Smooth muscle cell (in vitro differentiated cells): ENCODE data around the gene COP1. TPM values are rescaled to one million over a fixed set of nuclear protein-coding genes. Genes with fewer than 3 reads are reported as not detected.

Experiments used
- DNase-seq: peaks from one replicate; lab custom pipeline; 2025; ENCODE audit not compliant: unreplicated experiment; lab: John Stamatoyannopoulos, UW
- H2AFZ ChIP-seq: fragments of 200-600 bp; sonication (generic); 2 replicates; pipeline ENCODE4 v1.6.0; 2016; ENCODE audit warnings: antibody characterized with exemption, low read depth, mild to moderate bottlenecking
- H3F3A ChIP-seq: fragments of 200-600 bp; sonication (generic); 2 replicates; pipeline ENCODE4 v1.6.0; 2017; ENCODE audit warnings: antibody characterized with exemption, low read depth
- H3K27ac ChIP-seq: fragments of 200-600 bp; sonication (generic); 2 replicates; pipeline ENCODE4 v1.5.1; 2016; ENCODE audit warnings: low read depth, mild to moderate bottlenecking
- H3K27me3 ChIP-seq: fragments of 200-600 bp; sonication (generic); 2 replicates; pipeline ENCODE4 v1.6.1; 2016; ENCODE audit warnings: low read depth, mild to moderate bottlenecking
- H3K36me3 ChIP-seq: fragments of 200-600 bp; sonication (generic); 2 replicates; pipeline ENCODE4 v1.5.1; 2016; ENCODE audit warnings: low read depth
- H3K4me1 ChIP-seq: fragments of 200-600 bp; sonication (generic); 2 replicates; pipeline ENCODE4 v1.5.1; 2016; ENCODE audit warnings: low read depth
- H3K4me2 ChIP-seq: fragments of 200-600 bp; sonication (generic); 2 replicates; pipeline ENCODE4 v1.6.0; 2016; ENCODE audit warnings: mild to moderate bottlenecking
- H3K4me3 ChIP-seq: fragments of 200-600 bp; sonication (generic); 2 replicates; pipeline ENCODE4 v1.5.1; 2016; ENCODE audit warnings: mild to moderate bottlenecking
- H3K79me2 ChIP-seq: fragments of 200-600 bp; sonication (generic); 2 replicates; pipeline ENCODE4 v1.6.0; 2016; ENCODE audit warnings: low read depth, mild to moderate bottlenecking
- H3K9ac ChIP-seq: fragments of 200-600 bp; sonication (generic); 2 replicates; pipeline ENCODE4 v1.6.0; 2016; ENCODE audit warnings: low read depth
- H3K9me3 ChIP-seq: fragments of 200-600 bp; sonication (generic); replicated peaks from 2 replicates; pipeline ENCODE4 v1.5.1; 2016; ENCODE audit warnings: low read depth
- H4K20me1 ChIP-seq: fragments of 200-600 bp; sonication (generic); 2 replicates; pipeline ENCODE4 v1.6.0; 2016; ENCODE audit warnings: low read depth
- CTCF ChIP-seq: fragments of 200-600 bp; sonication (generic); IDR thresholded peaks from 2 replicates; pipeline ENCODE4 v1.5.1; 2017; ENCODE audit warnings: borderline replicate concordance, mild to moderate bottlenecking, antibody characterized with exemption; ENCODE audit not compliant: insufficient read depth, poor library complexity, severe bottlenecking
- WGBS: methylation state at CpG from one replicate; pipeline ENCODE4 v1.1.7; 2016; ENCODE audit warnings: low lambda C conversion rate; 5-methylcytosine and 5-hydroxymethylcytosine counted together
- polyA plus RNA-seq: library from polyadenylated mRNA; unstranded; fragments of >200 nt; fragmentation: Nextera tagmentation; extraction: Ambion mirVana; gene quantifications from 2 replicates; pipeline ENCODE4 v1.2.1, GENCODE V29; 2016
- total RNA-seq: library from RNA; depleted of rRNA; stranded (reverse); fragments of >200 nt; gene quantifications from 2 replicates; pipeline ENCODE4 v1.2.3, GENCODE V29; 2014

COP1 gene
- total and polyA plus RNA-seq, 2 experiments from 2014 or later = 44.8 to 68.2 TPM

DNA sequence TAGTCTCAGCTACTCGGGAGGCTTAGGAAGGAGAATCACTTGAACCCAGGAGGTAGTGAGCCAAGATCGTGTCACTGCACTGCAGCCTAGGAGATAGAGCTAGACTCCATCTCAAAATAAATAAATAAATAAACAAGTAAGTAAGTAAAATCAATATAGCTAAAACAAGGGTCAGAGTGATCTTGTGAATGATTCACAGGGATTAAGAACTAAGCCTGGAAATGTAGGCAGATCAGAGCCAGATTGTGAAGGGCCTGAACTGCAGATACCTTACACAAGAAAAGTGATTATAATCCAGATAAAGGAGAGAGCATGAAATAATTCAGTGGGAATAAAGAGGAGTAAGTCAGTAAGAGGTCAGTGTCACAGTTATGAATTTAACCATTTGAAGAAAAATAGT lies 41.5 kb downstream of the COP1 start:
- Histone ChIP-seq H3K27me3 (no peaks in the 10 kb centered on the region), H3K36me3 (peaks cover 23% of the 10 kb centered on the region), H3K4me1 (no peaks in the 10 kb centered on the region), H3K9ac (no peak overlapping the region), H4K20me1 (peaks cover 64% of the 10 kb centered on the region), H2AFZ (no peak overlapping the region), H3K4me3 (no peak overlapping the region), H3K9me3 (no peaks in the 10 kb centered on the region), H3K79me2 (peaks cover 68% of the 10 kb centered on the region), H3K27ac (no peak overlapping the region), H3K4me2 (no peak overlapping the region), H3F3A (no peaks in the 10 kb centered on the region)
- 100% methylated on average over 2 of the region's 2 CpGs for WGBS
- DNase-seq = no peak
- no peak for TF ChIP-seq CTCF

GRCh38 chr1:176164014-176164678 lies 42.9 kb downstream of the COP1 start:
- no peak overlapping the region for H3K27ac ChIP-seq
- H3F3A ChIP-seq = no peaks in the 10 kb centered on the region
- H3K9me3 ChIP-seq = no peaks in the 10 kb centered on the region
- H3K4me2 ChIP-seq = no peak overlapping the region
- H3K4me3 ChIP-seq = no peak overlapping the region
- peaks cover 30% of the 10 kb centered on the region for H3K36me3 ChIP-seq
- WGBS = 94% methylated on average over 2 of the region's 2 CpGs
- peaks cover 61% of the 10 kb centered on the region for H3K79me2 ChIP-seq
- DNase-seq = no peak
- H4K20me1 ChIP-seq = peaks cover 64% of the 10 kb centered on the region
- H3K27me3 ChIP-seq = no peaks in the 10 kb centered on the region
- H3K4me1 ChIP-seq = no peaks in the 10 kb centered on the region
- H3K9ac ChIP-seq = no peak overlapping the region
- TF ChIP-seq CTCF = no peak
- no peak overlapping the region for H2AFZ ChIP-seq

DNA sequence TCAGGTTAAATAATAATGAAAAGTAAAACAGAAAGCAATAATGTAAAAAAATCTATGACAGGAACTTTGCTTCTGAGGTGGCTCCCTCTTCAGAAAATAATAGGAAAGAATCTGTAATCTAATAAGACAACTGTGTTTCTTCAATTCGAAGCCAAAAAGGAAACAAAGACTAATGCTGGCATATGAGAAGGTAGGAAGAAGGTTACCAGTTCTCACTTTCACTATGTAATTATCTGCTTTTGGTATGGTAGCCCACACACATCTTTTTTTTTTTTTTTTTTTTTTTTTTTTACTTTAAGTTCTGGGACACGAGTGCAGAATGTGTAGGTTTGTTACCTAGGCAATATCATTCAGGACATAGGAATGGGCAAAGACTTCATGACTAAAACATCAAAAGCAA lies 47.1 kb downstream of the COP1 start:
- H3K27ac ChIP-seq = no peak overlapping the region
- H3K79me2 ChIP-seq = peaks cover 75% of the 10 kb centered on the region
- 97% methylated on average over 2 of the region's 2 CpGs for WGBS
- H3K9ac ChIP-seq = no peak overlapping the region
- TF ChIP-seq CTCF = no peak
- H3K4me2 ChIP-seq = no peak overlapping the region
- no peaks in the 10 kb centered on the region for H3K4me1 ChIP-seq
- H3K36me3 ChIP-seq = peaks cover 35% of the 10 kb centered on the region
- DNase-seq = no peak
- peaks cover 61% of the 10 kb centered on the region for H4K20me1 ChIP-seq
- no peaks in the 10 kb centered on the region for H3K27me3 ChIP-seq
- no peak overlapping the region for H2AFZ ChIP-seq
- no peak overlapping the region for H3K4me3 ChIP-seq
- peaks cover 2% of the 10 kb centered on the region for H3K9me3 ChIP-seq
- no peaks in the 10 kb centered on the region for H3F3A ChIP-seq

DNA sequence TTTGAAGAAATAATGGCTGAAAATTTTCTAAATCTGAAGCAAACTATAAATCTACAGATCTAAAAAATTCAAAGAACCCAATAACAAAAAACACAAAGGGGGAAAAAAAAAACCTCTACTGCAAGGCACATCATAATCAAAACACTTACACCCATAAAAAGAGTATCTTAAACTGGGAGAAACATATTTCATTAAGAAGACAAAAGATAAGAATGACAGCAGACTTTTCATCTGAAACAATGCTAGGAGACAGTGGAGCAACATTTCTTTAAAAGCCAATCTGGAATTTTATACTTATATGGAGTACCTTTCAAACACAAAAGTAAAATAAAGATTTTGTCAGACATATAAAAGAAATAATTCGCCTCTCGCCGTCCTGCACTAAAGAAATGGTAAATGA lies 49.1 kb downstream of the COP1 start:
- Histone ChIP-seq H3K4me2 (no peak overlapping the region), H3K27ac (no peak overlapping the region), H3K27me3 (no peaks in the 10 kb centered on the region), H3K79me2 (peaks cover 70% of the 10 kb centered on the region), H3K9ac (no peak overlapping the region), H3F3A (no peaks in the 10 kb centered on the region), H3K9me3 (peaks cover 2% of the 10 kb centered on the region), H3K4me3 (no peak overlapping the region), H4K20me1 (peaks cover 56% of the 10 kb centered on the region), H2AFZ (no peak overlapping the region), H3K36me3 (peaks cover 35% of the 10 kb centered on the region), H3K4me1 (no peaks in the 10 kb centered on the region)
- 98% methylated on average over 3 of the region's 3 CpGs for WGBS
- no peak for TF ChIP-seq CTCF
- no peak for DNase-seq
